NCI-H187 treated with DMSO at 0.1 percent for 48 hours (cell line): ENCODE data around the gene PLEKHG4B.
"Not testable (repeated sequence)": the region's sequence is repeated elsewhere in the genome, so short reads cannot be mapped to it uniquely, and the experiment has no call there.

Source experiments
- DNase-seq: peaks from one replicate; lab custom pipeline; 2025; lab: John Stamatoyannopoulos, UW

PLEKHG4B gene

DNA sequence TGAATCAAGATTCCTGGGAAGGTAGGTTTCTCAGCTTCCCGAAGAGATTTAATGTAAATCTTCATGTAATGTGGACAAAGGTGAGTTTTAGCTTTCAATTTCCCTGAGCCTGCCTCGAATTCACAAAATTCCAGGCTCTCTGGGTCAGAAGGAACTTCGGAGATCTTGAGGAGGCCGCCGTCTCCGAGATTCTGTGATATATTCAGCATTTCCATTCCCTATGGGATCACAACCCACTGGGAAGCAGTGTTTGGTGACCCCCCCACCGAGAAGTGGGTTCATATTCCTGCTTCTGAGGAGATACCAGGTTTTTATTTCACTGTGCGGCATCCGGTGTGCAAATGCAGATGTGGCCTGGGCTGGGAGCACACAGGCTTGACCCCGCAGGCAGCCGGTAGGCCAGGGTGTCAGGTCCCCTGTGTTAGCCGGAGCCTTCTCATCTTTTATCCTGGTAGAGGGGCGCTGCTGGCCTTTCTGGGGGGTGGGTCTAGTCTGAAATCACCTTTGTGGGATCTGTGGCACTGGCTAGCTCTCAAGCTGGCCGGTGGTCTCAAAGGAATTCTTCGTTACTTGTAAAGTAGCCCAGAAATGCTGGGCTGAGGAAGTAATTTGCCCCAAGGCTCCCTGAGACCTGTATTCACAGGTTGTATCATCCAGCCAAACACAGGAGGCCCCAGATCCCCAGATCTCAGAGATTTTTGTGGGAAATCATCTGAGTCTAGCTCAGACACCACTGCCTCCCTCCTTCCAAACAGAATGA lies 1.4 kb downstream of the PLEKHG4B start:
- no peak for DNase-seq

GRCh38 chr5:94113-94892 lies 2.3 kb downstream of the PLEKHG4B start:
- no peak for DNase-seq

DNA sequence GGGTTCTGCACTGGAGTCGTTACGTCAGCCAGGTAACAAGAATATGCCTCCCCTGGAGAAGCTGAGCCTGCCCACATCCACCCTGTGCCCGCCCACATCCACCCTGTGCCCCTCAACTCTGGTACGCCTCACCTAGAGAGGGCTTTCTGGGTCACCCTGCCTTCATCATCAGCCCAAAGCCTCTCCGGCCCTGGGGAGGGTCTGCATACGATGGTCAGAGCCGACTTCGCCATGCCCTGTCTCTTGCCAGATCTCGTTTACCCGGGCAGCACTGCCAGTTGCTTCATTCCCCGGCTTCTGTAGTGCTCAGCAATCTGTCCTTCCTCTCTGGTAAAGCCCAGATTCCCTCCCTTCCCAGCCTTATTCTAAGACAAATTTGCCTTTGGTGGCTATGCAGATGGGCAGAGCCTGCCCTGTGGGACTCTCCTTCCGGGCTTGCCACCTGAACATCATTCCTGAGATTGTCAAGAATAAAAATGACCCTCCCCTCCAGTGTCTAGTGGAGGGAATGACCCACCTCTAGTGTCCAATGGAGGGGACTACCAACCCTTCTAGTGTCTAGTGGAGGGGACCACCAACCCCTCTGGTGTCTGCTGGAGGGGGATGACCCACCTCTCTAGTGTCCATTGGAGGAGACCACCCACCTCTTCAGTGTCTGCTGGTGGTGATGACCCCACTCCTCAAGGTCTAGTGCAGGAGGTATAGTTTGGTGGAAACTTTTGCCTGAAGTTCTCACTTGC lies 3.4 kb downstream of the PLEKHG4B start:
- DNase-seq, result no peak

DNA sequence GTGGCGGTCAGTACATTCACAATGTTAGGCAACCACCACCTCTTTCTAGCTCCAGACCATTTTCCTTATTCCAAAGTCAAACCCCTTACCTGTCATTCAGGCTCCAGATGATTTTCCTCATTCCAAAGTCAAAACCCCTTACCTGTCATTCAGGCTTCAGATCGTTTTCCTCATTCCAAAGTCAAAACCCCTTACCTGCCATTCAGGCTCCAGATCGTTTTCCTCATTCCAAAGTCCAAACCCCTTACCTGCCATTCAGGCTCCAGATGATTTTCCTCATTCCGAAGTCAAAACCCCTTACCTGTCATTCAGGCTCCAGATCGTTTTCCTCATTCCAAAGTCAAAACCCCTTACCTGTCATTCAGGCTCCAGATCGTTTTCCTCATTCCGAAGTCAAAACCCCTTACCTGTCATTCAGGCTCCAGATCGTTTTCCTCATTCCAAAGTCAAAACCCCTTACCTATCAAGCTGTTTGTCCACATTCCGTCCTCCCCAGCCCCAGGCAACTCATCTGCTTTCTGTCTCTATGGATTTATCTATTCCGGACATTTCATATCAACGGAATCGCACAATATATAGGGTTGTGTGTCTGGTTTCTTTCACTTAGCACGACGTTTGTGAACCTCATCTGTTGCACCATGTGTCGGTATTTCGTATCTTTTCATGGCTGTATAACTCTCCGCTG lies 5.2 kb downstream of the PLEKHG4B start:
- DNase-seq, result no peak

- DNase-seq, result peak; percentile 17
Measured at GRCh38 chr5:99815-100214, 7.8 kb downstream of the PLEKHG4B start.

- no peak for DNase-seq
Measured at GRCh38 chr5:102411-103043, 10.6 kb downstream of the PLEKHG4B start.

- not testable (repeated sequence) for DNase-seq
Measured at GRCh38 chr5:104106-104505, 12.1 kb downstream of the PLEKHG4B start.

DNA sequence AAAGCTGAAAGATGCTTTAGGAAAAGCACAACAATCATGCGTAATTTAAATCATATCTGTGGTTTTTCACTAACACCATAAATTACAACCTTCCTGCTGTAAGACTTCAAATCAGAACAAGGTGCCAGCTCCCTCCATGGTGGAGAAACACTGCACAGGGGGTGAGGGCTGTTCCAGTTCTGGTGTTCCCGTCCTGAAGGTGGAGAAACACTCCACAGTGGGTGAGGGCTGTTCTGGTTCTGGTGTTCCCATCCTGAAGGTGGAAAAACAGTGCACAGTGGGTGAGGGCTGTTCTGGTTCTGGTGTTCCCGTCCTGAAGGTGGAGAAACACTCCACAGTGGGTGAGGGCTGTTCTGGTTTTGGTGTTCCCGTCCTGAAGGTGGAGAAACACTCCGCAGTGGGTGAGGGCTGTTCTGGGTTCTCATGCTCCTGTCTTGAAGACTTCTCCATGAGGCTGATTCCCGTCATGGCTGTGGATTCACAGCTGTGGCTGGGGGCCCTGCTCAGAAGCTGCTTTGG lies 12.9 kb downstream of the PLEKHG4B start:
- DNase-seq, result no peak

- peak; percentile 54 for DNase-seq
Measured at GRCh38 chr5:105504-106070, 13.6 kb downstream of the PLEKHG4B start.

GRCh38 chr5:106587-106986 lies 14.6 kb downstream of the PLEKHG4B start:
- no peak for DNase-seq

DNA sequence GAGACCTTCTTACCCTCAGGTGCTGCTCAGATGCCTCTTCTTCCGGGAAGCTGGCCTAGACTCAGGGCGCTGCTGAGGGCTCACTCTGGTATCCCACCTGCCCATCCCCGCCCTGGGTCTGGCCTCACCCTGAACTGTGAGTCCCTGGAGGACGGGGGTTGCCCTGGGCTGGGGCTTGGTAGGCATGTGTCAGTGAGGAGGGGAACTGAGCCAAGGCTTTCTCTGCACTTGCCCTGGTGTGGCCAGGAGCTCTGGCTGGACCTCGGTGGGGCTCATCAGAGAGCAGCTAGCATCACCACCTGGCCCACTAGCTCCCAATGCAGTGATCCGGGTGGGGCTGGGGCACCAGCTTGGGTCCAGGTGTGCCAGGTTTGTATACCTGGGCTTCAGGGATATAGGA lies 15.6 kb downstream of the PLEKHG4B start:
- no peak for DNase-seq

DNA sequence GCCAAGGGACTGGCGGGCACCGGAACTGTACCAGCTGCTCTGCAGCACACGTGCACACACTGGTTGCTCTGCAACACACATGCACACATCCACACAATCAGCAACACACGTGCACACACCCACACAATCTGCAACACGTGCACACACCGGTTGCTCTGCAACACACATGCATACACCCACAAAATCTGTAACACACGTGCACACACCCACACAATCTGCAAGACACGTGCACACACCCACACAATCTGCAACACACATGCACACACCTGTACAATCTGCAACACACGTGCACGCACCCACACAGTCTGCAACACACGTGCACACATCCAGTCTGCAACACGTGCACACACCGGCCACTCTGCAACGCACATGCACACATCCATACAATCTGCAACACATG lies 17.9 kb downstream of the PLEKHG4B start:
- DNase-seq, result no peak

GRCh38 chr5:110270-110888 lies 18.4 kb downstream of the PLEKHG4B start:
- DNase-seq, result no peak

GRCh38 chr5:111171-111570 lies 19.2 kb downstream of the PLEKHG4B start:
- DNase-seq, result no peak

DNA sequence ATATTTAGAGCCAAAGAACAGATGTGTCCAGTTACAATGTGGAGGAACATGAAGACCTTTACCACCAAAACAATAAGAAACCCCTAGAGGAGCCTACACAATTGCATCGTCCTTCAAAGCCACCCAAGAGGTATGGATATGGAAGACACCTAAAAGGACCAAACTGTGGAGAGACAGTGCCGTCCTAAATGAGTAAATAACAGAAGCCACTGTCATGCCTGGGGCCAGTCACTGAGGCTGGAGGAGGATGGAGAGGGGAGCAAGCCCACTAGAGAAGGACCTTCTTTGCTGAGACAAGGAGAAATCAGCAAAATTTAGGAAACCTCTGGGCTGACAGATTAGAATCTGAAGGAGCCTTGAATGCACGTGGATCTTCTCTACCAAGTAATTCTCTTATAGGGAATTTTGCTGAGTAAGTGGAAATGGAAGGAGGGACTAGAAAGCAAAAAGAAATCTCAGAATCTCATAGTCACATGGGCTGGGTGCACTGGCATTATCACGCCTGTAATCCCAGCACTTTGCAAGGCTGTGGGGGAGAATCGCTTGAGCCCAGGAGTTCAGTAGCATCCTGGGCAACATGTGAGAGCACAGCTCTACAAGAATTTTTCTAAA lies 27.6 kb downstream of the PLEKHG4B start:
- no peak for DNase-seq

- no peak for DNase-seq
Measured at GRCh38 chr5:121432-121831, 29.5 kb downstream of the PLEKHG4B start.

DNA sequence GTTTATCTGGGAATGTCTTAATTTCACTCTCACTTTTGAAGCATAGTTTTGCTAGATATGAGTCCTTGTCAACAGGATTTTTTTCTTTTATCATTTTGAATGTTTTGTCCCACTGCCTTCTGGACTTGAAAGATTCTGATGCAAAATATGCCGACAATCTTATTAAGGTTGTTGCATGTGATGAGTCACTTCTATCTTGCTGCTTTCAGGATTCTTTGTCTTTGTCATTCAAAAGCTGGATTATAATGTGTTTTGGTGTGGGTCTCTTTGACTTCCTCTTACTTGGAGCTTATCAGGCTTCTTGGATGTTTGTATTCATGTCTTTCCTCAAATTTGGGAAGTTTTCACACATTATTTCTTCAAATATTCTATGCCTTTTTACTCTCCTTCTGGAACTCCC lies 33.8 kb downstream of the PLEKHG4B start:
- DNase-seq, result no peak

DNA sequence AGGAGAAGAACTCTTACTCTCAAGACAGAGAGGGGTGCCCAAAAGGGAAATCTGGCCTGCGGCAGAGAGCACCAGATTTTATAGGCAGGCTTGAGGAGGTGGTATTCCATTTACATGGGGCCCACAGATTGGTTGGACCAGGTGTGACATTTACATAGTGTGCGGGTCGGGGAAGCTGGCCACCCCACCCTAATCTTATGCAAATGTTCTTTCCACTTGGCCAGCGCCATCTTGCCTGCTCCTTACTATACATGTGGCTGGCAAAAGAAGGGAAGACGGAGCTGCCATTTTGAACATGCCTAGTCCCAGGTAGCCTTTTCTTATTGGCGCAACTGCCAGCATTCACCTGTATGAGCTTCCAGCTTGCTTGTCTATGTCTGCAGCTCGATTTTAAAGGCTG lies 34.8 kb downstream of the PLEKHG4B start:
- no peak for DNase-seq

GRCh38 chr5:127886-128285 lies 35.9 kb downstream of the PLEKHG4B start:
- DNase-seq, result no peak

DNA sequence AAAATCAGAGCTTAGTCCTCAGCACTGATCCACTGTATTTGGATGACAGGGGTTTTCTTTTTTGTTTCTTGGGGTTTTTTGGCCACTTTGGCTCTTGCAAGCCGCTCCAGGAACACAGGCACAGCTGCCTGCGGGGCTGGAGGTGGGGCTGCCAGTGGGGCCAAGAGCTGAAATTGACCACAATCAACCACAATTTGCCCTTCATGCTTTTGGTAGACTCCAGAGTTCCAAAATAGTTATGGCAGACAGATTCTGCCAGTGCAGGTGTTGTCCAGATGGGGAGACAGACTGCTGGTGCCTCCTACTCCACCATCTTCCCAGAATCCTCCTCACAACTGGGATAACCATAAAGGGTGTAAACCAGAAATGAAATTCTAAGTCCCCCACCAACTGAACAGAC lies 36.5 kb downstream of the PLEKHG4B start:
- no peak for DNase-seq
